HG03280 (cell line): ENCODE data around the gene CCDC187.
A peak's percentile ranks its signal among the peaks of the same experiment; 100 is the strongest.
"Not testable (repeated sequence)": the region's sequence is repeated elsewhere in the genome, so short reads cannot be mapped to it uniquely, and the experiment has no call there.

ENCODE experiments used
- ATAC-seq: cut with Tn5 transposase; IDR thresholded peaks from one replicate; pipeline ENCODE4 v1.9.1; 2021; ENCODE audit warnings: mild to moderate bottlenecking, moderate library complexity; ENCODE audit not compliant: unreplicated experiment

Gene CCDC187

GRCh38 chr9:136273244-136273865 is 30.5 kb downstream of the CCDC187 start:
- no peak for ATAC-seq

GRCh38 chr9:136270173-136270705 is 33.7 kb downstream of the CCDC187 start:
- no peak for ATAC-seq

DNA sequence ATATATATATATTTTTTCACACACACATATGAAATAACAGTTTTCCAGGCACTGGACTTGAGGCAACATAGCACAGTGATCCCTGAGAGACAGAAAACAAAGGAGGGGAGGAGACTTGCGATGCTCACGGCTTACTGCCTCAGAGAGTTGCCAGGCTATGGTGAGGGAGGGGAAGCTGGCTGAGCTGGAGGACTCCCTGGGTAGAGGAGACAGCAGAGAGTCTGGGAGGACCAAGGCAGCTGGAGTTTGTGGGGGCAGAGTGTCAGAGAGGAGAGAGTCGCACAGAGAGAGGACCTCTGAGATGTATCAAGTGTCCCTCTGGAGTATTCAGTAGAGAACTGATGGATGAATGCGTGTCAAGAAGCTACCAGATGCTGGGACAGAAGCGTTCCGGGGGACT is 35.2 kb downstream of the CCDC187 start:
- ATAC-seq: no peak

DNA sequence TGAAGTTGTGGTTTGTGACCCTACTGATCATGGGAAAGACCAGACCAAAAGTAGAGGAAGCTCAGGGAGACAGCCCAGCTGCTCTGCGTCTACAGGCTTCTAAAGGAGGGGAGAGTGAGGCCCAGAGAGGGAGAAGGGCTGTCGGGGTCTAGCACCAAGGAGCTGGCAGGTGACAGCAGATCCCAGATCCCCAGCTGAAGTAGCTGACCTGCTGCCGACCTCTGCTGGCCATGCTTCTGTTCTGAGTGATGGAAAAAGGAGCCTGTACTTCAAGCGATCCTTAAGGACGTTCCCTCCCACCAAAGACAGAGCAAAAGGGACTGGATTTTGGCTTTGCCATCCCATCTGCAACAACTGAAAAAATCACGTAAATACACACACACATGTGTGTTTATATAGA is 35.6 kb downstream of the CCDC187 start:
- ATAC-seq: no peak

DNA sequence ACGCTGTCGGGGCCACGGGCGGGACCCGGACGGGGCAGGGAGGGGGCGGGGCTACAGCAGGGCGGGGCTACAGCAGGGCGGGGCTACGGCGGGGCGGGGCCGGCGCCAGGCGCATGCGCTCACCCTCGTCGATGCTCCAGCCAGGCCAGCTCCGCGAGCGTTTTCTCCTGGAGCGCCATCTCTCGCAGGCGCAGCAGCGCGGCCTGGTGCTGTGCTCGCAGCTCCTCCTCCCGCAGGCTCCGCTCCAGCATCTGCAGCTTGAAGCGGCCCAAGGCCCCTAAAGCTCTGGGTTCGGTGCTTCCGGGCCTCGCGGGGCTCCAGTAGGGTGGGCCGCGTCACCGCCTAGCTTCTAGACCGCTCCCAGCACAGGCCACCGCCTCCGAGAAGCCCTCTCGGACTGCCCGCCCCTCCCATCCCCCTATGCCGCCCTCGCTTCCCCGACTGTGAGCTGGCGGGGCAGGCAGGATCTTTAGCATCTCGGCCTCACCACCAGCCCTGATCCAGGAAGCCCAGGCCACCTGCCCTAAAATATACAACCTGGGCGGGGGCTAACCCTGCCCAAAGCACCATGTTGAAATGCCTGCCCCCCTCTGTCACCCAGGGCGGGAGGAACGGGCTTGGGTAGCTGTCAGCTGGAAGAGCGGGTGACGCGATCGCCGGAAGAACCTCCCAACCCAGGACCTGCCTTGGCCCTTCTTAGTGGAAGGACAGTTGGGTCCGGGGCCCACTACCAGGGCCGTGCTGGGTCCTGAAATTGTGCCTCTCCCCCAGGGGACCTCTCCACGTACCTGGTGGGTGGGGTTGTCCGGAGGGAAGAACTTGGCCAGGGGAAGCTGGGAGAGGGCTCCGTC is 36.4 kb downstream of the CCDC187 start:
- ATAC-seq: peak; percentile 84

GRCh38 chr9:136266641-136267040 is 37.3 kb downstream of the CCDC187 start:
- not testable (repeated sequence) for ATAC-seq

DNA sequence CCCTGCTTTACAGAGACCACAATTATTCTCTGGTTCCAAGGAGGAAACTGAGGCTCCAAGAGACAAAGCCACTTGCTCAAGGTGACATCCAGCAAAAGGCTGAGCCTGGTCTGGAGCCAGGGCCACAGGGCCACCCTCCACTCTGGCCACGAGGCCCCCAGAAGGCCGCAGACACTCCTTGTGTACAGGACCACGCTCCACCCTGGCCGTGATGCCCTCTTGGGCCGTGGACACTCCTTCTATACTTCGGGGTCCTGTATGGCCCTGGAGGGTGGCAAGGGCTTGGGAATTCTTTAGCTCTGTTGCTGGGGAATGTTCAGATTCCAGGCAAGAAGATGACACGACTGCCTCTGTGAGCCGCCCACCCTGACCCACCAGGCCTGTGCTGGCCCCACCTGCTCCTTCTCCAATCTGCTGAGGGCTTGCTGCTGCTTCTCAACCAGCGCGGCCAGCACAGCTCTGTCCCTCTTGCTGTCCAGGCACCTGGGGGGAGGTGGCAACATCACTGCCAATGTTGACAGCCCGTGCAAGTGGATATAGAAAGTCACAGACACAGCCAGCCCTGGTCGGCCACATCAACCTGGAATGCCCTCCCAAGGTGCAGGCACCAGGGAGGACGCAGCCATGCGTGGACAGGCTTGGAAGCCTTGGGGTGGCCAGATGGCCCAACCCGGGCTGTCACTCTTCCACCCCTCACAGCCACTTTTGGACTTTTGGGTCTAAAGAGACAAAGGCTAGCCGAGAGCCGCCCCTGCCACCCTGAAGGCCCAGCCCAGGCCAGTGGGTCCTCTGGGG is 38.1 kb downstream of the CCDC187 start:
- no peak for ATAC-seq

DNA sequence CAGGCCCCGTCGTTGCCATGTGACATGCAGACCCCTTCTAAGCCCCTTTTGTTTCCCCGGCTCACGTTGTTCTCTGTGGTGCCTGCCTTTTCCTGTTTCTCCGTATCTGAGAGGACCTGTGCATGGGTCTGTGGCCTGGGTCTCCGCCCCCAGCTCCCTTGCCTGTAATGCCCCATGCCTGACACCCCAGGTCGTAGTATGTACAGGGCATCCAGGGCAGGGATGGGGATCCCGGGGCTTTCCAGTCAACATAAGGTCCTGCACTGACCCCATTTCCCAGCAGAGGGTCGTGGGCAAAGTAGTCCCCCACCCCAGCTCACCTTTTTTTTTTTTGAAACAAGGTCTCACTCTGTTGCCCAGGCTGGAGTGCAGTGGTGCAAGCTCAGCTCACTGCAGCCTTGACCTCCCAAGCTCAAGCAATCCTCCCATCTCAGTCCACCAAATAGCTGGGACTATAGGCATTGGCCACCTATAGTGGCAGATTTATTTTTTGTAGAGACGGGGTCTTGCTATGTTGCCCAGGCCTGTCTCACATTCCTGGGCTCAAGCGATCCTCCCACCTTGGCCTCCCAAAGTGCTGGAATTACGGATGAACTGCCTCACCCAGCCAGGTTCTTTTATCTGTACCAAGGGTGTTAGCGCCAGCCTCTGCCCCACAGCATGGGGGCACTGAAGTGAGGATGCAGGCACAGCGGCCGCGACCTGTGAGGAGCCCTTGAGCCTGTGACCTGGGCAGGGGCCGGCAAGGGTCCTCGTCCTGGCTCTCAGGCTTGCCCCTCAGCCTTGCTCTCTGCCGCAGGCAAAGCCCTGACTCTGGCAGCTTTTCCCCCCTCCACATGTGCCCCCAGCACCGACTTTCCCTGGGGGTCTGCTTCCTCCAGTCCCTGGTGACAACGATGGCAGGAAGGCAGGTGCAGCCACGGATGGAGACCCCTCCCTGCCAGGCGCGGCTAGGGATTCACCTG is 39.2 kb downstream of the CCDC187 start:
- no peak for ATAC-seq

- no peak for ATAC-seq
Measured at GRCh38 chr9:136264031-136264430, 39.9 kb downstream of the CCDC187 start.

DNA sequence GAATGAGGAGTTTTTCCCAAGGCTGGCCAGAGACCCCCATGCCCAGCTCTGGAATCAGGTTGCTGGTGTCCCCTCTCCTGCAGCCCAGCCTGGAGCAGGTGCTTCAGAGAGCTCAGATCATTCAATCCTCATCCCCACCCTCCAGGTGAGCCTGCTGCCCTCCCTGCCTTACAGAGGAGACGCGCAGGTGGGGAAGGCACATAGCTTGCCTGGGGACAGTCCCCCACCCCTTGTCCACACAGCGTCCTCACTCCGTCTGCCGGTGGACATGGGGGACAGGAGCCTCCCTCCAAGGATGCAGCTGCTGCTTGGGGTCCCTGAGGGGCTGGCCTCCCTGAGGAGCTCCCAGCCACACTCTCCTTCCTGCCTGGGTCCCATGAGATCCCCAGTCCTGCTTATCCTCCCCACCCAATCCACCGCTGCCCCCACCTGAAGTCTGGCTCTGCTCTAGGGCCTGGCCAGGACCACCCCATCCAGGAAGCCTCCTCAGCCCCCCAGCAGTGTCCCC is 41.2 kb downstream of the CCDC187 start:
- no peak for ATAC-seq

DNA sequence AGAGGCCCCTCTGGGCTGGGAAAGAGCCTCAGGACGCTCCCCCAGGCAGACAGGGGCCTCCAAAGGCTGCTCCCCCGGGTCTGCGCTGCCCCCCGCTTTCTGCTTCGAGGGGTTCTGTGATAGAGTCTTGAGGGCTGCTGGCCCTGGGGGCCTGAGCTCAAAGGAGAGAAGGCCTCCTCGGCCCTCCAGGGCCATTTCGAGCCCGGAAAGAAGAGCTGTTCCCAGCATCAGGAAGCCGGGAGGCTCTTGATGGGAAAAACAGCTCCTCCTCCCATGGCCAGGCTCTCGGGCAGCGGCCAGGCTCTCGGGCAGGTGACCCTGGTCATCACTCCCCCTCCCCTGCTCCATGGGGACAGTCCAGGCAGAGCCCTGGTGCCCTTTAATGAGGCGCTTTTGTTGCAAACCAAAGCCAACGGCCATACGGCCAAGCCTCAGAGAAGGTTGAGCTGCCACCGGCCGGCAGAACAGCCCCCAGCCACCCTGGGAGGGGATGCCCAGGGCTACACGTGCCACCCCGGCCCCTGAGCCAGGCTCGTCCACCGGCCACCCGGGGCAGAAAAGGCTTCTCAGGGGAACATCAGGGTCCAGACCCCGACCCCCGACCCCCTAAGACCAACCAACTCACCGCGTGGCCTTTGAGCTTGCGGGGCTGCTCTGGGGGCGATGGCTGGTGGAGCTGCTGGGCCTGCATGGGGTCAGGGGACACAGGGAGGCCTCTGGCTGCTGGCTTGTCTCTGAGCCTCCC is 42.0 kb downstream of the CCDC187 start:
- no peak for ATAC-seq

- ATAC-seq: no peak
Measured at GRCh38 chr9:136260936-136261472, 42.9 kb downstream of the CCDC187 start.

DNA sequence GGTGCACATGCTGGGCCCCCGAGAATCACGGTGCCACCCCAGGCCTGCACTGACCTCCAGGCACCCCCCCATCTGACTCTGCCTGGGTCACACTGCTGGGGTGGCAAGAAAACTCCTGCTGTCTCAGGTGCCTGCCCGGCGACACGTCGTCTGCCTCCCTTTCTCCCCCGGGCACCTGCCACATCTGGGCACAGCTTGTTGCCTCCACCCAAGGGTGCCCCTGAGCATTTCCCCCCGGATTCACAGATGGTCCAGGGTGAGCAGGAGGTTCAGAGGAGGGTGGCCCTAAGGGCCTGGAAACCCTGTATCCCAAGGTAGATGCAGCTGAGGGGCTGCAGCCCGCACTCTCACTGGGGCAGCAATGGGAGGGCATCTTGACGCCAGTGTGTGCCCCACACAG is 43.4 kb downstream of the CCDC187 start:
- ATAC-seq: no peak

DNA sequence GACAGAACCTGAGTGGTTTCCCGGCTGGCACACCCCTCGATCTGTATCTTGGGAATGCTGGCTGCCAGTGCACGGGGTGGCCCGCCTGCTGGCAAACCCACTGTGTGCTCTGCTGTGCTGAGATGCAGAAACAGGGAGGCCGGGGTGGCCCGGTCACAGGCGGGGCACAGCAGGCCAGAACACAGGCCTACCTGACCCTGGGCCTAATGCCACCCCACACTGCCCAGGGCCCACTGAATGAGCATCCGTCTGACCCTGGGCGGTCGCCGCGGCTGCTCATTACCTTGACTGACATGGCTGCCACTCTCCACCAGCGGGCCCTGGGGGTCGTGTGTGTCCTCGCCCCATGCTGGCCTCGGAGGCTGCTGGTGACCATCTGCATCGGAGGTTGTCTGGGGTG is 44.1 kb downstream of the CCDC187 start:
- ATAC-seq: no peak

DNA sequence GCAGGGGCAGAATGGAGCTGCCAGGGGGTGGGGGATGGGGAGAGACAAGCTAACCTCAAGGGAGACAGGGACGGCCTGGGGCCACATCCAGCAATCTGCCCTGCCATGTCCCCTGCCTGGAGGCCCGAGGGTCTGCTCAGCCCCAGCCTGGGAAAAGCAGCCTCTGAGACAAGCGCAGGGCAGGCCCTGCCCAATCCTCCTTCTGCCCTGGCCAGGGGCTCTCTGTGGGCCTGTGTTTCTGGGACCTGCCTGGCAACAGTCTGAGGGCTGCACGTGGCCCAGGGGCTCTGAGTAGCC is 44.4 kb downstream of the CCDC187 start:
- no peak for ATAC-seq

DNA sequence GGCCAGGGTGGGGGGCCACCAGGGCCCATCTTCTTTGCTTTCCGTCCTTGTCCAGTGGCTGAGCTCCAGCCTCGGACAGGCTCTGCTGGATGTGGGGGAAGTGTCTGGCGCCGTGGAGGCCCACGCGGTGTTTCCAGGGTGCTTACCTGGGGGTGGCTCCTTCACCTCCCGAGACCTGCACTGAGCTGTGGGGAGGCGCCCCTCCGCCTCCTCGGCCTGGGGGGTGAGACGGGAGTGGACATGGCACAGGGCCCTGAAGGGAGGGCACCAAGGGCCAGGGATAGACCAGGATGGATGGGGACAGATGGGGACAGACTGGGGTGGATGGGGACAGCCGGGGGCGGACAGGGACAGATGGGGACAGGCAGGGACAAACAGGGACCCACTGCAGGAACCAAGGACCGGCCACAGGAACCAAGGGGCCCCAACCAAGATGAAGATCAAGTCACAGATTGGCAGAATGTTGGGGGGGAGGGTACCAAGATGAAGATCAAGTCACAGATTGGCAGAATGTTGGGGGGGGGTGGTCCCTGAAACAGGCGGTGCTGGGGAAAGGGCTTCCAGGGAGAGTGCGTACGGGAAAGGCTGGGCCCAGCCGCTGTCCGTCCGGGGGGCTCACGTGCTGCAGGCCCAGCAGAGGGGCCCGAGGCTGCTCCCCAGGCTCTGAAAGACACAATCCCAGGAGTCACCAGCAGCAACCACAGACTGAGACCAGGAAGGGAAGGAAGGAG is 44.9 kb downstream of the CCDC187 start:
- no peak for ATAC-seq

DNA sequence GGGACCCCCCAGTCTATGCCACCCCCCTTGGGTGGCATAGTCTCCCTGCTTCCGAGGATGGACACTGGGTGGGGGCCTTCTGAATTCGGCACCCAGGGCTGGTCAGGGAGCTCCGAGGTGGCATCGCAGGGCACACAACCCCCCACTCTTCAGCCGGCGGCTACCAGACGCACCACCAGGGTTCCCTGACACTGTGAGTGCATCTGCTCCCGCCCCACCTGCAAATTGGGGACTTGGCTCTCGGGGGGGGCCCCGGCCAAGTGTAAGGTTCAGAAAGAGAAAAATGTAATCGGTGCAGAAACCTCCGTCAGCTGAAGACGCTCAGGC is 45.6 kb downstream of the CCDC187 start:
- ATAC-seq: no peak

GRCh38 chr9:136257381-136258298 is 46.3 kb downstream of the CCDC187 start:
- no peak for ATAC-seq
